GM20000 (cell line): ENCODE measurements around the gene CACHD1.

Experiments
- DNase-seq: peaks from one replicate; pipeline ENCODE4 v3.0.0; 2012; ENCODE audit warnings: low spot score
- TF ChIP-seq, protein P1 (sequence below): IDR thresholded peaks from 2 replicates; pipeline ENCODE4 v1.5.1; 2012; ENCODE audit warnings: mild to moderate bottlenecking, control low read depth; ENCODE audit errors: extremely low read depth, missing control alignments

CACHD1 gene

DNA sequence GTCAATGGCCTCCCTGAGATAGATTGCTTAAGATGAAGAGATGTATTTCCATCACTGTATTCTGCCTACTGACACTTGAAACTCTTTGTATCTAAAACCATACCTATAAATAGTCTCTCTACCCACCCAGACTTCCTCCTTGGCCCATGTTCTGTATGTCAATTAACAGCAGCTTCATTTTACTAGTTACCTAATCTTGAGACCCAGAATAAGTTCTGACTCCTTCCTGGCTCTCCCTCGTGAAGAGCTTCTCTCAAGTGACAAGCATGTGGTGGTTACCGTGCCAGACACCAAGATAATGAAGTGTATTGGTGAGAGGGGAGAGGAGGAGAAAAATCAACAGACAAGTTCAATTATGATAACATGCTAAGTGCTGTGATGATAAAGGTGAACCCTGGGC is 146.1 kb downstream of the CACHD1 start:
- TF ChIP-seq, protein P1, sequence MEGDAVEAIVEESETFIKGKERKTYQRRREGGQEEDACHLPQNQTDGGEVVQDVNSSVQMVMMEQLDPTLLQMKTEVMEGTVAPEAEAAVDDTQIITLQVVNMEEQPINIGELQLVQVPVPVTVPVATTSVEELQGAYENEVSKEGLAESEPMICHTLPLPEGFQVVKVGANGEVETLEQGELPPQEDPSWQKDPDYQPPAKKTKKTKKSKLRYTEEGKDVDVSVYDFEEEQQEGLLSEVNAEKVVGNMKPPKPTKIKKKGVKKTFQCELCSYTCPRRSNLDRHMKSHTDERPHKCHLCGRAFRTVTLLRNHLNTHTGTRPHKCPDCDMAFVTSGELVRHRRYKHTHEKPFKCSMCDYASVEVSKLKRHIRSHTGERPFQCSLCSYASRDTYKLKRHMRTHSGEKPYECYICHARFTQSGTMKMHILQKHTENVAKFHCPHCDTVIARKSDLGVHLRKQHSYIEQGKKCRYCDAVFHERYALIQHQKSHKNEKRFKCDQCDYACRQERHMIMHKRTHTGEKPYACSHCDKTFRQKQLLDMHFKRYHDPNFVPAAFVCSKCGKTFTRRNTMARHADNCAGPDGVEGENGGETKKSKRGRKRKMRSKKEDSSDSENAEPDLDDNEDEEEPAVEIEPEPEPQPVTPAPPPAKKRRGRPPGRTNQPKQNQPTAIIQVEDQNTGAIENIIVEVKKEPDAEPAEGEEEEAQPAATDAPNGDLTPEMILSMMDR: no peak
- DNase-seq: no peak

DNA sequence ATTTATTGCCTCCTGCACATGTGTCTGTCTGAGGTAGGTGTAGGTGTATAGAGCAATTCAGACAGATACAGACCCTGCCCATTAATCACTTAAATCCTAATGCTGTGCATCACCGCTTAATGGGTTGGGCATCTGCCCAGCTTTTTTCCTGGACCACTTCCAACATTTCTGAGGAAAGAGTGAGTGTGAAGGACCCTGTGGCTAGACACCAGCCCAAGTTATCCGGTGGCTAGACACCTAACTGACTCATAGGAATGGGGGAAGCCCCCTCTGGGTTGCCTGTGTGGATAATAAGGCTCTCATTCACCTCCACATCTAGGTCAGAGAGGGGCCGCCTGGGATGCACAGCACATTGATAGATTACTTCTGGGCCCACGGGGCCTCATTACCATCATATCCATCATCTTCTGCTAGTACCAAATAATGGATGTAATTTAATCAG is 153.8 kb downstream of the CACHD1 start:
- no peak for DNase-seq
- TF ChIP-seq, protein P1: no peak

DNA sequence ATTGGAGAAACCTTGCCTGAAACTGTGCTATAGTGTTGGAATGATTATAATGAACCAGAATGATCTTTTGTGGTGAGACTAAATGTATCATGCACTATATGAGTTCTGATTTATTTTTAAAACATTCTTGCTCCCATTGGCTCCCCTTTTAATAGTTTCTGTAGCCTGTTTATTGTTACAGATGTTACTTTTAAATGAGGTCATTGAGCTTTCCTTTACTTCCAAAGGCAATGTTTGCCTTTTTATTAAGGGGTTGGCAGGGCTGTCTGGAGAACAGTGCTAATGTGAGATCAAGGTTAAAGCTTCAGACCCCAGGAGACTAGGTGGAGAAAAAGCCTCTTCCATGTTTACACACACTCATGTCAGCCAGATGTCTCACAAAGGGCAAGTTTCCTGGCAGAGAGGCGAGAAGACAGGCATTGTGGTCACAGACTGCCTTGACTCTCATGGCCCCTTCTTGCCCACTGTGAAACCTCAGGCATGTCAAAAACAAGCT is 154.3 kb downstream of the CACHD1 start:
- TF ChIP-seq, protein P1: no peak
- no peak for DNase-seq

DNA sequence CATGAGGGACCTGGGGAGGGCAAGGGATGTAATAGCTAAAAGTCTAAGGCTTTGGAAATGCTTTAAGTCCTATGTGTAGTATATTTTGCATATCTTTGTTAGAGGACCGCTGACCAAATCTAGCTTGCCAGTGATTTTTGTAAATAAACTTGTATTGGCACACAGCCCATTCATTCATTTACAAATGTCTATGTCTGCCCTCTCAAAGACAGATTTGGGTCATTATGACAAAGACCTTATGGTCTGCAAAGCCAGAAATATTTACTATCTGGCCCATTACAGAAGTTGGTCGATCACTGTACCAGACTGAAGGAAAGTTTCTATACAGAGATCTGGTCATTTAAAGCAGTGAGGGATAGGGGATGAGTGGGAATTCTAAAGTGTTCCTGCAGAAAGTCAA is 154.9 kb downstream of the CACHD1 start:
- TF ChIP-seq, protein P1: no peak
- DNase-seq: no peak

DNA sequence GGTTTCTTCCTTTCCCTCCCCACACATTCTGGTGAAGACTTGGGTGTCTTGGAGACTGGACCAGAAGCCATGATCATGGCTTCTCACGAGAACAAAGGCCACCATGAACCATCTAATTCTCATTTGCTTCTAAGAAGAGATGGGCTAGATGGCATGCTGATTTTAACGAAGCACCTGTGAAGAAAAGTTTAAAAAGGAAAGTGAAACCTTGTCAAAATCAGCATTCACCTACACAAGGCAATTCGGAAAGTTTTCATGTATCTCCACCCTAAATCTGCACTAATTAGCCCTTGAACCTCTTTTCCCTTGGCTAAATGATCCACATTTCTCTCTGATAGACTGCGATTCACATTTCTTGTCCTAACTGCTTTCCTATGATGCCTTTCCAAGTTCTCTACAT is 160.7 kb downstream of the CACHD1 start:
- TF ChIP-seq, protein P1: no peak
- DNase-seq: no peak

DNA sequence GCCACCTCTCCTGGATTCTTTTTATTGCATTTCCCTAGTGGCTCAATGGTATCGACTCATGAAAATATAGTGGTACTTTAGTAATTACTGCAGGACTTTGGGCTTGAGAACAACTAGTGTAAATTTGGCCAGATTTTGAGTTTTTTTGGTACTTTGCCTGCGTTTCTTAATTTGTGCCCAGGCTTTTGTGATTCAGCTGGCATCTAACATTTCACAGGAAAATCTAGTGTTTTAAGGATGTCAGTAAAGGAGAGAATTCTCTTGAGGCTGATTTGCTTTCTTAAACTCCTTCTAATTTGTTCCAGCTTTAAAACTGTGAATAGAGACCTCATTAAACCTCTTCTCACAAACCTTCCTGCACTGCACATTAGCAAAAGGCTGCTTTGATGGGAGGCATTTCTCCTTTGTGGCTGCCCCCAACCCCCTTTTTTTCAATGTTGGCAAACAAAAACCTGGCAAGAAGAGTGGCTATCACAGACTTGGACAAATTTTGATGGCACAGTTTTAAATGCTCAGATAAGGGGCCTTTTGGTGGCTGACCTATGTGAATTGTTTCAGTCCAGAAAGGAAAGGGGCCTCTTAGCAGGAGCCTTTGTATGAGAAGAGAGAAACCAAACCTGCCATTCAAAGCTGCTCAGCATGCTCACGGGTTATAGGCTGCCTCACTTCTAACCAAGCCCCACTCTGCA is 161.6 kb downstream of the CACHD1 start:
- TF ChIP-seq, protein P1: no peak
- no peak for DNase-seq

DNA sequence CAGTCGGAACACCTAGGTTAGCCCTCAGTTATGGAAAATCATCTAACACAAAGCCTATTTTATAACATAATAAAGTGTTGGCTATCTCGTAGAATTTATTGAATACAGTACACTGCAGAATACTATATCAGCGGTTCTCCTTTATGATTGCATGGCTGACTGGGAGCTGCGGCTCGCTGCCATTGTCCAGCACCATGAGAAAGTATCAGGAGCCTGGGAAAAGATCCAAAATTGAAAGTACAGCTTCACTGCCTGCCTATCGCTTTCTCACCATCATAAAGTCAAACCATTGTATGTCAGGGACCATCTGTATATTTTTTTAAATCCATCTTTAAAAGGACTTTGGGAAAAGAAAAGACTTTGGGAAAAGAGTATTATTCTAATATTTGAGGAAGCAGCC is 163.0 kb downstream of the CACHD1 start:
- DNase-seq: no peak
- TF ChIP-seq, protein P1: no peak
